ENCODE measurements around the gene ANKRD52.

DNA sequence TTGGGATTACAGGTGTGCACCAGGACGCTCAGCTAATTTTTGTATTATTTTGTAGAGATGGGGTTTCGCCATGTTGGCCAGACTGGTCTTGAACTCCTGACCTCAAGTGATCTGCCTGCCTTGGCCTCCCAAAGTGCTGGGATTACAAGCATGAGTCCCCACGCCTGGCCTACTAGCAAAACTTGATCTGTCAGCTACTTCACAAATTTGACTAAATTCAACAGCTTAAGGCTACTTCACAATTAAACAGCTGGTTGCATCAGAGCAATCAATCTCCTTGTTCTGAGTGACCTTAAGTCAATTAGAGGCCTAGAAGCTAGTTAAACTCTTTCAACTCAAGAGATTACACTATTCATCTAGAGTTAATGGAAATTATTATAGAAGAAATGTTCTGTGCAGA, 20.7 kb upstream of the ANKRD52 start:
- TF ChIP-seq, protein P1, sequence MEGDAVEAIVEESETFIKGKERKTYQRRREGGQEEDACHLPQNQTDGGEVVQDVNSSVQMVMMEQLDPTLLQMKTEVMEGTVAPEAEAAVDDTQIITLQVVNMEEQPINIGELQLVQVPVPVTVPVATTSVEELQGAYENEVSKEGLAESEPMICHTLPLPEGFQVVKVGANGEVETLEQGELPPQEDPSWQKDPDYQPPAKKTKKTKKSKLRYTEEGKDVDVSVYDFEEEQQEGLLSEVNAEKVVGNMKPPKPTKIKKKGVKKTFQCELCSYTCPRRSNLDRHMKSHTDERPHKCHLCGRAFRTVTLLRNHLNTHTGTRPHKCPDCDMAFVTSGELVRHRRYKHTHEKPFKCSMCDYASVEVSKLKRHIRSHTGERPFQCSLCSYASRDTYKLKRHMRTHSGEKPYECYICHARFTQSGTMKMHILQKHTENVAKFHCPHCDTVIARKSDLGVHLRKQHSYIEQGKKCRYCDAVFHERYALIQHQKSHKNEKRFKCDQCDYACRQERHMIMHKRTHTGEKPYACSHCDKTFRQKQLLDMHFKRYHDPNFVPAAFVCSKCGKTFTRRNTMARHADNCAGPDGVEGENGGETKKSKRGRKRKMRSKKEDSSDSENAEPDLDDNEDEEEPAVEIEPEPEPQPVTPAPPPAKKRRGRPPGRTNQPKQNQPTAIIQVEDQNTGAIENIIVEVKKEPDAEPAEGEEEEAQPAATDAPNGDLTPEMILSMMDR (IDR thresholded peaks at IDR 0.05), result no peak
- TF ChIP-seq EZH2phosphoT487 (IDR thresholded peaks at IDR 0.05), result no peak

All from neural progenitor cell (in vitro differentiated cells).